Measurements from ENCODE around the gene NOX5. TPM values are rescaled to one million over a fixed set of nuclear protein-coding genes. Genes with fewer than 3 reads are reported as not detected.

The NOX5 gene
- total RNA-seq, 4 donors from 2014 or later, result 0.33 to 2.1 (median 0.39) TPM

GRCh38 chr15:68979816-68980215, 34.7 kb upstream of the NOX5 start:
- TF ChIP-seq, protein P1, sequence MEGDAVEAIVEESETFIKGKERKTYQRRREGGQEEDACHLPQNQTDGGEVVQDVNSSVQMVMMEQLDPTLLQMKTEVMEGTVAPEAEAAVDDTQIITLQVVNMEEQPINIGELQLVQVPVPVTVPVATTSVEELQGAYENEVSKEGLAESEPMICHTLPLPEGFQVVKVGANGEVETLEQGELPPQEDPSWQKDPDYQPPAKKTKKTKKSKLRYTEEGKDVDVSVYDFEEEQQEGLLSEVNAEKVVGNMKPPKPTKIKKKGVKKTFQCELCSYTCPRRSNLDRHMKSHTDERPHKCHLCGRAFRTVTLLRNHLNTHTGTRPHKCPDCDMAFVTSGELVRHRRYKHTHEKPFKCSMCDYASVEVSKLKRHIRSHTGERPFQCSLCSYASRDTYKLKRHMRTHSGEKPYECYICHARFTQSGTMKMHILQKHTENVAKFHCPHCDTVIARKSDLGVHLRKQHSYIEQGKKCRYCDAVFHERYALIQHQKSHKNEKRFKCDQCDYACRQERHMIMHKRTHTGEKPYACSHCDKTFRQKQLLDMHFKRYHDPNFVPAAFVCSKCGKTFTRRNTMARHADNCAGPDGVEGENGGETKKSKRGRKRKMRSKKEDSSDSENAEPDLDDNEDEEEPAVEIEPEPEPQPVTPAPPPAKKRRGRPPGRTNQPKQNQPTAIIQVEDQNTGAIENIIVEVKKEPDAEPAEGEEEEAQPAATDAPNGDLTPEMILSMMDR (IDR thresholded peaks at IDR 0.05; ENCODE audit: low read depth), result no peak

DNA sequence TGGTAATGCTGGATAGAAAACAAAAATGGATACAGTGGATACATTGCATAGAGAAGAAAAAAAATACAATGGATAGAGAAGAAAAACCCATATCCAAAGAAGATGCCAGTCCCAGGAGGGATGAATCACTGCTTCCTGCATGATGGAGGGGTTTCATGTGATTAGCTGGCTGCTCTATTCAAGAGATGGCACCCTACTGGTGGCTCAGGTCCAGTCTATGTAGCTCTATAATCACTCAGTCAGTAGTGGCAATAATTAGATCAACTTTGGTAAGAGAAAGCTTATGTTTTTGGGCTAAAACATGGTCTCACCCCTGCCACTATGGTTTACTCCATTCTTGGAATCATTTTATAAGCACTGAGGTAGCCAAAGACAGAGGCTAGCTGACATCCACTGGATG, 33.7 kb upstream of the NOX5 start:
- TF ChIP-seq, protein P1 (IDR thresholded peaks at IDR 0.05; ENCODE audit: low read depth), result no peak

GRCh38 chr15:68981941-68982340, 32.6 kb upstream of the NOX5 start:
- TF ChIP-seq, protein P1 (IDR thresholded peaks at IDR 0.05; ENCODE audit: low read depth), result no peak

- TF ChIP-seq, protein P1 (IDR thresholded peaks at IDR 0.05; ENCODE audit: low read depth), result no peak
Observed at GRCh38 chr15:68982976-68983563, 31.4 kb upstream of the NOX5 start.

- TF ChIP-seq, protein P1 (IDR thresholded peaks at IDR 0.05; ENCODE audit: low read depth), result no peak
Observed at GRCh38 chr15:68983961-68984481, 30.5 kb upstream of the NOX5 start.

GRCh38 chr15:68984586-68984985, 29.9 kb upstream of the NOX5 start:
- TF ChIP-seq, protein P1 (IDR thresholded peaks at IDR 0.05; ENCODE audit: low read depth), result no peak

DNA sequence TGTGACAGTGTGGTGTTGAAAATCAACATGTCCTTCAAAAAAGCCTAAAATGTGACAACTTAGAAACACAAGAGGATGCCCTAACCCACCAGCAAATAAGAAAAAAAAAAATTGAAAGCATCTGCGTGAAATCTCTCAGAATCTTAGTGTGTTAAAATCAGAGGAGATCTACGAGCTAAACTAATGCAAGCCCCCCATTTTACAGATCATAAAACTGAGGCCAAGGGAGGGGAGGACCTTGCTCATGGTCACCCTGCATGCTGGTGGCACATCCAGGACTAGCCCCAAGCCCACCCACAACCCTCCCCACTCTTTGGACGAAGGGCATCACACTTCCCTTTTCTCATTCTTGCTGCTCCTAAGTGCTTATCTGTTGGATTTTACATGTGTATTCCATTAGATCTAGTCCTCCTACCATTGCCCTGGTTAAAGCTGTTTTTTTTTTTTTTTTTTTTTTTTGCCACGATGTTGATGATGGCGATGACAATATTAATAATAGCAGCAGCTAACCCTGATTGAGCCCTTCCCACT, 29.1 kb upstream of the NOX5 start:
- TF ChIP-seq, protein P1 (IDR thresholded peaks at IDR 0.05; ENCODE audit: low read depth), result no peak

All from subcutaneous adipose tissue (tissue), 4 donors.